SK-N-SH (cell line): ENCODE results near the gene SAMD15. TPM values are rescaled to one million over a fixed set of nuclear protein-coding genes. Genes with fewer than 3 reads are reported as not detected.

Experiments used
- CTCF ChIA-PET: fragments of 300-600, 350-600 bp; formaldehyde crosslinking; extraction: SDS; loops from one replicate; lab custom pipeline; 2021; lab: Yijun Ruan, JAX
- POLR2A ChIA-PET: fragments of 350-600 bp; sonication (Branson Sonifier 250); formaldehyde crosslinking; extraction: SDS; loops from one replicate; lab custom pipeline; 2020; ENCODE audit warnings: antibody characterized with exemption, inconsistent platforms; lab: Yijun Ruan, JAX
- DNase-seq: peaks from one replicate; pipeline ENCODE4 v3.0.0; 2012
- H2AFZ ChIP-seq: fragments of 200-600 bp; sonication (generic); 2 replicates; pipeline ENCODE4 v1.8.1; 2016; ENCODE audit warnings: antibody characterized with exemption, mild to moderate bottlenecking, low read depth
- H3F3A ChIP-seq: fragments of 200-600 bp; sonication (generic); replicated peaks from 2 replicates; pipeline ENCODE3; 2016; ENCODE audit warnings: antibody characterized with exemption, mild to moderate bottlenecking; ENCODE audit not compliant: insufficient read depth
- H3K27ac ChIP-seq, 2 experiments: fragments of 200-500 bp in 1 of 2; fragments of 200-600 bp in 1 of 2; sonication (Bioruptor generic) in 1 of 2; sonication (generic), shearing (Covaris generic) in 1 of 2; 2 replicates each; pipeline versions ENCODE4 v1.5.1 to v1.6.1; 2014 to 2016; ENCODE audit warnings: low read depth in 2 of 2, inconsistent platforms in 1 of 2, low read length in 1 of 2, mild to moderate bottlenecking in 1 of 2, mixed read lengths in 1 of 2
- H3K27me3 ChIP-seq: fragments of 200-600 bp; sonication (generic), shearing (Covaris generic); 2 replicates; pipeline ENCODE4 v1.6.1; 2016; ENCODE audit warnings: mixed run types; ENCODE audit not compliant: insufficient read depth
- H3K36me3 ChIP-seq, 2 experiments: fragments of 200-500 bp in 1 of 2; fragments of 200-600 bp in 1 of 2; sonication (Bioruptor generic) in 1 of 2; sonication (generic) in 1 of 2; replicated peaks in 1 of 2; 2 replicates each; pipeline versions ENCODE3 to v1.5.1; 2014 to 2016; ENCODE audit warnings: low read length in 1 of 2, mild to moderate bottlenecking in 1 of 2; ENCODE audit not compliant: insufficient read depth in 2 of 2, control insufficient read depth in 1 of 2
- H3K4me1 ChIP-seq, 2 experiments: fragments of 200-500 bp in 1 of 2; fragments of 200-600 bp in 1 of 2; sonication (Bioruptor generic) in 1 of 2; sonication (generic), shearing (Covaris generic) in 1 of 2; 2 replicates each; pipeline versions ENCODE4 v1.5.1 to v1.6.1; 2014 to 2016; ENCODE audit warnings: low read depth in 1 of 2, low read length in 1 of 2, mixed run types in 1 of 2; ENCODE audit not compliant: insufficient read depth in 2 of 2, control insufficient read depth in 1 of 2
- H3K4me2 ChIP-seq: fragments of 200-600 bp; sonication (generic), shearing (Covaris generic); 2 replicates; pipeline ENCODE4 v1.6.1; 2017; ENCODE audit warnings: mixed run types
- H3K4me3 ChIP-seq, 2 experiments: fragments of 200-500 bp in 1 of 2; fragments of 200-600 bp in 1 of 2; sonication (Bioruptor generic) in 1 of 2; sonication (generic), shearing (Covaris generic) in 1 of 2; 2 replicates each; pipeline versions ENCODE4 v1.5.1 to v1.8.1; 2014 to 2016; ENCODE audit warnings: low read depth in 2 of 2, inconsistent platforms in 1 of 2, low read length in 1 of 2, mild to moderate bottlenecking in 1 of 2, mixed read lengths in 1 of 2, moderate library complexity in 1 of 2
- H3K79me2 ChIP-seq: fragments of 200-600 bp; sonication (generic); 2 replicates; pipeline ENCODE4 v1.8.1; 2017; ENCODE audit warnings: mild to moderate bottlenecking; ENCODE audit not compliant: insufficient read depth
- H3K9ac ChIP-seq: fragments of 200-600 bp; sonication (generic); 2 replicates; pipeline ENCODE4 v1.6.1; 2017; ENCODE audit warnings: mixed run types
- H3K9me2 ChIP-seq: fragments of 200-600 bp; sonication (generic); 2 replicates; pipeline ENCODE4 v1.6.1; 2017; ENCODE audit warnings: mixed run types
- H3K9me3 ChIP-seq: fragments of 200-600 bp; sonication (generic); 2 replicates; pipeline ENCODE4 v1.6.1; 2017; ENCODE audit warnings: mixed run types, mild to moderate bottlenecking, moderate library complexity
- H4K20me1 ChIP-seq: fragments of 200-600 bp; sonication (generic); 2 replicates; pipeline ENCODE4 v1.6.1; 2017; ENCODE audit warnings: mild to moderate bottlenecking, mixed run types; ENCODE audit not compliant: insufficient read depth
- CHD2 ChIP-seq: fragments of 150-350 bp; IDR thresholded peaks from 2 replicates; pipeline ENCODE4 v1.6.1; 2018; ENCODE audit warnings: low read length; ENCODE audit not compliant: partially characterized antibody
- CTCF ChIP-seq: fragments of 200-600 bp; sonication (generic); IDR thresholded peaks from 2 replicates; pipeline ENCODE4 v1.6.1; 2017; ENCODE audit warnings: antibody characterized with exemption, mild to moderate bottlenecking, moderate library complexity
- EP300 ChIP-seq, 2 experiments: IDR thresholded peaks; 2 replicates each; pipeline versions ENCODE4 v1.4.0 to v1.6.1; 2012; ENCODE audit warnings: borderline replicate concordance in 1 of 2, low read depth in 1 of 2, low read length in 1 of 2
- EZH2phosphoT487 ChIP-seq: fragments of 200-600 bp; sonication (generic); IDR thresholded peaks from 2 replicates; pipeline ENCODE4 v1.6.1; 2017; ENCODE audit warnings: low read depth, mixed run types, mild to moderate bottlenecking, antibody characterized with exemption, moderate library complexity, borderline replicate concordance
- FOSL2 ChIP-seq: IDR thresholded peaks from 2 replicates; pipeline ENCODE4 v1.4.0; 2012; ENCODE audit warnings: low read depth, mild to moderate bottlenecking, moderate library complexity, borderline replicate concordance
- FOXJ3 ChIP-seq: sonication (generic); formaldehyde crosslinking; IDR thresholded peaks from 2 replicates; pipeline ENCODE4 v1.5.1; 2020; ENCODE audit warnings: mild to moderate bottlenecking, missing genetic modification reagents
- FOXM1 ChIP-seq: IDR thresholded peaks from 2 replicates; pipeline ENCODE4 v1.4.0; 2012; ENCODE audit warnings: low read depth, mild to moderate bottlenecking
- IRF3 ChIP-seq: fragments of 150-350 bp; IDR thresholded peaks from 2 replicates; pipeline ENCODE4 v1.6.1; 2016; ENCODE audit warnings: mild to moderate bottlenecking, low read depth, low read length
- MXI1 ChIP-seq: IDR thresholded peaks from 2 replicates; pipeline ENCODE4 v1.6.1; 2012; ENCODE audit warnings: mild to moderate bottlenecking, low read depth, low read length, improper control_type of control experiment
- NFIC ChIP-seq: IDR thresholded peaks from 2 replicates; pipeline ENCODE4 v1.4.0; 2012; ENCODE audit warnings: borderline replicate concordance
- NRF1 ChIP-seq: IDR thresholded peaks from 2 replicates; pipeline ENCODE4 v1.6.1; 2012; ENCODE audit warnings: low read depth, mild to moderate bottlenecking, low read length
- PBX3 ChIP-seq: IDR thresholded peaks from 2 replicates; pipeline ENCODE4; 2012
- POLR2AphosphoS5 ChIP-seq: IDR thresholded peaks from 2 replicates; pipeline ENCODE4 v1.6.1; 2012; ENCODE audit warnings: low read depth, low read length
- RCOR1 ChIP-seq: fragments of 150-350 bp; IDR thresholded peaks from 2 replicates; pipeline ENCODE4 v1.6.1; 2017; ENCODE audit warnings: antibody characterized with exemption, low read length
- REST ChIP-seq: IDR thresholded peaks from 2 replicates; pipeline ENCODE4 v1.6.1; 2012; ENCODE audit warnings: mild to moderate bottlenecking, low read depth, low read length, moderate library complexity
- RXRA ChIP-seq: IDR thresholded peaks from 2 replicates; pipeline ENCODE4 v1.4.0; 2012; ENCODE audit warnings: low read depth, mild to moderate bottlenecking, borderline replicate concordance
- SIN3A ChIP-seq: IDR thresholded peaks from 2 replicates; pipeline ENCODE4 v1.6.1; 2012; ENCODE audit warnings: low read depth, mild to moderate bottlenecking, low read length, moderate library complexity, borderline replicate concordance
- SMC3 ChIP-seq: IDR thresholded peaks from 2 replicates; pipeline ENCODE4 v1.6.1; 2012; ENCODE audit warnings: low read depth, low read length, improper control_type of control experiment
- TCF12 ChIP-seq: IDR thresholded peaks from 2 replicates; pipeline ENCODE4 v1.4.0; 2012
- TEAD4 ChIP-seq: IDR thresholded peaks from 2 replicates; pipeline ENCODE4 v1.4.0; 2012; ENCODE audit warnings: mild to moderate bottlenecking, borderline replicate concordance; ENCODE audit not compliant: insufficient read depth
- YY1 ChIP-seq: IDR thresholded peaks from 2 replicates; pipeline ENCODE4 v1.4.0; 2012; ENCODE audit warnings: low read depth, mild to moderate bottlenecking
- WGBS: methylation state at CpG from one replicate; pipeline ENCODE4 v1.1.6; 2017; ENCODE audit warnings: low lambda C conversion rate; 5-methylcytosine and 5-hydroxymethylcytosine counted together
- polyA plus RNA-seq, 3 experiments: library from polyadenylated mRNA; depleted of rRNA; stranded (reverse); fragments of >200 nt; gene quantifications; 2 replicates each; pipeline ENCODE4 v1.2.3, GENCODE V29; 2012

The SAMD15 gene
- polyA plus RNA-seq, 1 of the 3 experiments (the other 2 are of a cell fraction), result 1.7 TPM

GRCh38 chr14:77347751-77348150 is 29.4 kb upstream of the SAMD15 start:
- no peak overlapping the region for H2AFZ ChIP-seq
- no peak overlapping the region for H3K4me3 ChIP-seq
- 0 out of 4 replicates have a peak, but pooled peaks cover 0 to 4% of the 10 kb centered on the region in 2 experiments for H3K4me1 ChIP-seq
- H3K9me2 ChIP-seq, result no peaks in the 10 kb centered on the region
- no peaks in the 10 kb centered on the region for H3K9me3 ChIP-seq
- H3K79me2 ChIP-seq, result no peaks in the 10 kb centered on the region
- no peak overlapping the region for H3K27ac ChIP-seq
- H3K27me3 ChIP-seq, result no peaks in the 10 kb centered on the region
- ChIA-PET CTCF (interaction anchor here (1.1 kb wide), 1 partner anchor 16 kb away, joined by 3 read pairs; no protein-coding TSS in a partner anchor), POLR2A (interaction anchor here (0.6 kb wide), 1 partner anchor 30 kb away, joined by 3 read pairs; the partner anchor contains the start of gene SAMD15)
- no peak for DNase-seq
- no peaks in the 10 kb centered on the region for H4K20me1 ChIP-seq
- no peak for TF ChIP-seq TCF12
- TF ChIP-seq EZH2phosphoT487, result no peak
- TF ChIP-seq NRF1, result no peak
- TF ChIP-seq IRF3, result no peak
- no peak for TF ChIP-seq CHD2
- TF ChIP-seq CTCF, result no peak
- no peak for TF ChIP-seq SIN3A
- TF ChIP-seq NFIC, result no peak
- no peak for TF ChIP-seq MXI1
- no peak for TF ChIP-seq YY1
- TF ChIP-seq TEAD4, result no peak
- no peak for TF ChIP-seq SMC3
- no peak for TF ChIP-seq RXRA
- TF ChIP-seq POLR2AphosphoS5, result no peak
- WGBS, result 86% methylated on average over 3 of the region's 3 CpGs
- no peak overlapping the region for H3K4me2 ChIP-seq
- no peaks in the 10 kb centered on the region for H3F3A ChIP-seq
- H3K36me3 ChIP-seq, result peaks cover 7 to 10% of the 10 kb centered on the region in 2 experiments
- H3K9ac ChIP-seq, result no peak overlapping the region

GRCh38 chr14:77353469-77354141 is 23.6 kb upstream of the SAMD15 start:
- POLR2A ChIA-PET, result no interaction called here
- TF ChIP-seq FOXJ3 (CRISPR knock-in tag) (no peak), REST (no peak), PBX3 (no peak), FOSL2 (no peak), FOXM1 (no peak), RCOR1 (no peak), SIN3A (no peak), EP300 (IDR thresholded peaks at IDR 0.05; ENCODE audit: borderline replicate concordance in 1 of 2, low read depth in 1 of 2, low read length in 1 of 2) (no peak)

More at GRCh38 chr14:77353469-77354141, 23.6 kb upstream of the SAMD15 start:
- WGBS, result 91% methylated on average over 5 of the region's 5 CpGs
- no peaks in the 10 kb centered on the region for H3K27me3 ChIP-seq
- no peak overlapping the region for H3K4me2 ChIP-seq
- H3K9me2 ChIP-seq, result no peaks in the 10 kb centered on the region
- no peak overlapping the region for H2AFZ ChIP-seq
- H3K36me3 ChIP-seq, result peaks cover 2 to 5% of the 10 kb centered on the region in 2 experiments
- no peak overlapping the region for H3K9ac ChIP-seq
- CTCF ChIA-PET, result interaction anchor here (1.2 kb wide), 1 partner anchor 202 kb away, joined by 3 read pairs; no protein-coding TSS in a partner anchor
- no peak for DNase-seq
- H3F3A ChIP-seq, result no peaks in the 10 kb centered on the region
- no peaks in the 10 kb centered on the region for H3K9me3 ChIP-seq
- H3K79me2 ChIP-seq, result no peaks in the 10 kb centered on the region
- no peaks in the 10 kb centered on the region; a peak in 1 of 4 replicates for H3K4me1 ChIP-seq
- H3K4me3 ChIP-seq, result no peak overlapping the region
- no peaks in the 10 kb centered on the region for H4K20me1 ChIP-seq
- H3K27ac ChIP-seq, result no peak overlapping the region
